Endothelial cell of umbilical vein (primary cell): Measurements from ENCODE around the gene GIPR. TPM values are rescaled to one million over a fixed set of nuclear protein-coding genes. Genes with fewer than 3 reads are reported as not detected.

ENCODE experiments used
- BruUV-seq: library from RNA; stranded (reverse); fragments of 400-500 nt; replicated peaks from 2 replicates; lab custom pipeline; 2021; lab: Mats Ljungman, UMichigan
- CTCF ChIA-PET: fragments of 300-600, 350-600 bp; sonication (Branson Sonifier 250); formaldehyde crosslinking; loops from one replicate; lab custom pipeline; 2021; ENCODE audit warnings: antibody characterized with exemption, inconsistent platforms; lab: Charles Lee
- POLR2A ChIA-PET: fragments of 300-600, 350-600 bp; sonication (Branson Sonifier 250); formaldehyde crosslinking; loops from one replicate; lab custom pipeline; 2021; ENCODE audit warnings: antibody characterized with exemption, inconsistent platforms; lab: Charles Lee
- DNase-seq: peaks from one replicate; pipeline ENCODE4 v3.0.0-alpha.2; 2011; ENCODE audit warnings: low read depth, low spot score
- FAIRE-seq: peaks from 2 replicates; lab custom pipeline; 2011; peaks lifted over from hg19 to GRCh38; lab: Jason Lieb, UNC
- H2AFZ ChIP-seq: 2 replicates; pipeline ENCODE4 v1.6.0; 2012; ENCODE audit warnings: low read depth, low read length, control low read depth, inconsistent platforms
- H3K27ac ChIP-seq: 2 replicates; pipeline ENCODE4 v1.5.1; 2011; ENCODE audit warnings: low read depth, mild to moderate bottlenecking, control low read depth, low read length, moderate library complexity; ENCODE audit not compliant: insufficient read depth
- H3K27me3 ChIP-seq, 2 experiments: 2 replicates each; pipeline versions ENCODE4 v1.6.0 to v1.6.1; 2011; ENCODE audit warnings: low read length in 2 of 2, mixed read lengths in 1 of 2; ENCODE audit not compliant: control insufficient read depth in 2 of 2, insufficient read depth in 2 of 2
- H3K36me3 ChIP-seq, 2 experiments: 2 replicates in 1 of 2; 3 replicates in 1 of 2; pipeline ENCODE4 v1.5.1; 2011; ENCODE audit warnings: low read length in 2 of 2, mild to moderate bottlenecking in 1 of 2, moderate library complexity in 1 of 2; ENCODE audit not compliant: control insufficient read depth in 2 of 2, insufficient read depth in 2 of 2; ENCODE audit errors: extremely low read depth in 1 of 2
- H3K4me1 ChIP-seq: 3 replicates; pipeline ENCODE4 v1.5.1; 2011; ENCODE audit warnings: mild to moderate bottlenecking, low read length; ENCODE audit not compliant: control insufficient read depth, insufficient read depth; ENCODE audit errors: extremely low read depth
- H3K4me2 ChIP-seq: 2 replicates; pipeline ENCODE4 v1.6.1; 2011; ENCODE audit warnings: low read length, control low read depth, mixed read lengths; ENCODE audit not compliant: insufficient read depth
- H3K4me3 ChIP-seq, 3 experiments: fragments of 200-600 bp in 1 of 3; sonication (generic), shearing (Covaris generic) in 1 of 3; replicated peaks in 1 of 3; 2 replicates each; pipeline ENCODE4 v1.5.1; 2011 to 2016; ENCODE audit warnings: control low read depth in 3 of 3, low read length in 3 of 3, mild to moderate bottlenecking in 2 of 3, inconsistent platforms in 1 of 3, low read depth in 1 of 3, moderate library complexity in 1 of 3; ENCODE audit not compliant: insufficient read depth in 1 of 3
- H3K79me2 ChIP-seq: 2 replicates; pipeline ENCODE4 v1.6.0; 2012; ENCODE audit warnings: low read length, inconsistent platforms; ENCODE audit not compliant: control insufficient read depth, insufficient read depth
- H3K9ac ChIP-seq: replicated peaks from 2 replicates; pipeline ENCODE3; 2011; ENCODE audit warnings: low read length, control low read depth; ENCODE audit not compliant: insufficient read depth; ENCODE audit errors: extremely low read depth
- H3K9me1 ChIP-seq: replicated peaks from 3 replicates; pipeline ENCODE4 v1.6.0; 2011; ENCODE audit warnings: mild to moderate bottlenecking, low read length; ENCODE audit not compliant: control insufficient read depth, insufficient read depth; ENCODE audit errors: extremely low read depth
- H3K9me3 ChIP-seq: replicated peaks from 2 replicates; pipeline ENCODE4 v1.5.1; 2012; ENCODE audit warnings: low read length, inconsistent platforms; ENCODE audit not compliant: control insufficient read depth, insufficient read depth
- H4K20me1 ChIP-seq: replicated peaks from 2 replicates; pipeline ENCODE3; 2011; ENCODE audit warnings: mild to moderate bottlenecking, low read length; ENCODE audit not compliant: control insufficient read depth, insufficient read depth; ENCODE audit errors: extremely low read depth
- CTCF ChIP-seq, 2 donors: IDR thresholded peaks; 1 replicate in 1 of 2; 2 replicates in 1 of 2; pipeline ENCODE4 v1.5.1; 2011; ENCODE audit warnings: low read length in 2 of 2, mild to moderate bottlenecking in 2 of 2, moderate library complexity in 2 of 2, control low read depth in 1 of 2, inconsistent platforms in 1 of 2, low read depth in 1 of 2; ENCODE audit not compliant: insufficient read depth in 1 of 2; ENCODE audit errors: extremely low read depth in 1 of 2
- EZH2 ChIP-seq: IDR thresholded peaks from 2 replicates; pipeline ENCODE4 v1.6.1; 2012; ENCODE audit warnings: borderline replicate concordance, low read depth, mild to moderate bottlenecking, moderate library complexity, low read length, inconsistent platforms; ENCODE audit not compliant: severe bottlenecking
- FOS ChIP-seq: IDR thresholded peaks from 2 replicates; pipeline ENCODE4 v1.6.1; 2011; ENCODE audit warnings: mild to moderate bottlenecking, low read length, moderate library complexity, borderline replicate concordance; ENCODE audit not compliant: insufficient read depth
- JUN ChIP-seq: IDR thresholded peaks from 2 replicates; pipeline ENCODE4 v1.6.1; 2011; ENCODE audit warnings: borderline replicate concordance, low read depth; ENCODE audit not compliant: insufficient read length, insufficient read depth
- MAX ChIP-seq: IDR thresholded peaks from 2 replicates; pipeline ENCODE4 v1.6.1; 2011; ENCODE audit not compliant: insufficient read depth, insufficient read length
- POLR2A ChIP-seq: IDR thresholded peaks from 2 replicates; pipeline ENCODE4 v1.6.1; 2012; ENCODE audit warnings: low read depth, mild to moderate bottlenecking, control low read depth, low read length
- dilution Hi-C: fragments of 300-500 bp; cut with MboI; formaldehyde crosslinking; loops from one replicate; pipeline ENCODE4 v1.15.0; 2019; ENCODE audit warnings: low sequenced_read_pairs; ENCODE audit not compliant: extremely low pct_ligation_motif_present
- intact Hi-C: fragments of 100-400 bp; cut with micrococcal nuclease; formaldehyde crosslinking; loops from one replicate; pipeline ENCODE4 v1.10.0; 2022
- polyA plus RNA-seq, 4 experiments: library from polyadenylated mRNA; depleted of rRNA in 3 of 4; stranded (reverse) in 3 of 4; unstranded in 1 of 4; fragments of >200 nt; gene quantifications; 2 replicates each; pipeline versions ENCODE4 v1.2.1 to v1.2.3, GENCODE V29; 2011 to 2012; ENCODE audit warnings: missing spikeins in 1 of 4
- total RNA-seq: library from RNA; stranded (reverse); gene quantifications from 2 replicates; pipeline ENCODE4 v1.2.3, GENCODE V29; 2021

The GIPR gene
- total and polyA plus RNA-seq, 2 donors (not counting 3 experiments of a cell fraction or from before 2014, with no cell fraction given), result not detected

- H4K20me1 ChIP-seq, result no peaks in the 10 kb centered on the region
- BruUV-seq, result TSS peak; percentile 57
- H3K4me2 ChIP-seq, result peak overlapping the region; percentile 98
- H3K27ac ChIP-seq, result peak overlapping the region; percentile 43
- H3K9me3 ChIP-seq, result no peaks in the 10 kb centered on the region
- peaks cover 28% of the 10 kb centered on the region for H3K79me2 ChIP-seq
- ChIA-PET POLR2A (interaction anchor here (0.6 to 2.2 kb wide), 7 partner anchors 11 to 152 kb away, joined by 3 to 24 read pairs (median 4); partner anchors contain the start of genes FBXO46, QPCTL, SIX5 and SNRPD2), CTCF (interaction anchor here (0.6 to 3.7 kb wide), 16 partner anchors 11 to 277 kb away, joined by 3 to 51 read pairs (median 5); partner anchors contain the start of genes DMPK, DMWD, FBXO46 and QPCTL)
- dilution Hi-C loops (no loop called here), intact Hi-C loops (loop anchor here (1.0 kb wide), 2 partner anchors 24 to 53 kb away; partner anchors contain the start of genes QPCTL and SIX5)
- H3K27me3 ChIP-seq, result no peaks in the 10 kb centered on the region
- FAIRE-seq, result no peak
- TF ChIP-seq POLR2A (no peak), EZH2 (no peak), MAX (no peak), FOS (no peak), CTCF (IDR thresholded peaks at IDR 0.05; ENCODE audit: extremely low read depth in 1 of 2, insufficient read depth in 1 of 2, low read depth in 1 of 2, low read length in 2 of 2) (no peak), JUN (no peak)
- H3K9ac ChIP-seq, result peak overlapping the region; percentile 76
- peak; percentile 49 for DNase-seq
- H3K9me1 ChIP-seq, result no peaks in the 10 kb centered on the region
- H3K4me3 ChIP-seq, result peak overlapping the region; percentile 54 to 93 (median 61)
- peaks cover 14% of the 10 kb centered on the region for H3K4me1 ChIP-seq
- H2AFZ ChIP-seq, result peak overlapping the region; percentile 54
- peaks cover 0 to 13% of the 10 kb centered on the region in 2 experiments for H3K36me3 ChIP-seq
Observed at GRCh38 chr19:45716359-45717130, 48.5 kb downstream of the GIPR start.
